NK-92 (cell line): Measurements from ENCODE around the gene LGALS9.
"Not testable (repeated sequence)": the region's sequence is repeated elsewhere in the genome, so short reads cannot be mapped to it uniquely, and the experiment has no call there.

Experiments used
- DNase-seq: peaks from one replicate; lab custom pipeline; 2025; ENCODE audit not compliant: unreplicated experiment; lab: John Stamatoyannopoulos, UW

Gene LGALS9

GRCh38 chr17:27670791-27671590 lies 40.0 kb downstream of the LGALS9 start:
- DNase-seq = no peak

DNA sequence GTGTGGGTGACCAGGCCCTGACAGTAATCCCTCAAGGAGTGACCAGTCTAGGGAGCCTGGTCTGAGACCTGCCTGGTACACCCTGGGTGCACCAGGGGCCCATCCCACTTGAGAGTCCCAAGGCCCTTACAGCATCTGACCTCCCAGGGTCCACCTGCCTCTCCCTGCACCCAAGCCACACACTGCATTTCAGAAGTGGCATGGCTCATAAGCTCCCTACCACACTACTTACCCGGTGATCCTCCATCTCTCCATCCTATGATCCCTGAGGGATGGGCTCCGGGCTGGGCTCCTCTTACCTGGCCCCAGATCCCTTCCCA lies 40.6 kb downstream of the LGALS9 start:
- DNase-seq = no peak

DNA sequence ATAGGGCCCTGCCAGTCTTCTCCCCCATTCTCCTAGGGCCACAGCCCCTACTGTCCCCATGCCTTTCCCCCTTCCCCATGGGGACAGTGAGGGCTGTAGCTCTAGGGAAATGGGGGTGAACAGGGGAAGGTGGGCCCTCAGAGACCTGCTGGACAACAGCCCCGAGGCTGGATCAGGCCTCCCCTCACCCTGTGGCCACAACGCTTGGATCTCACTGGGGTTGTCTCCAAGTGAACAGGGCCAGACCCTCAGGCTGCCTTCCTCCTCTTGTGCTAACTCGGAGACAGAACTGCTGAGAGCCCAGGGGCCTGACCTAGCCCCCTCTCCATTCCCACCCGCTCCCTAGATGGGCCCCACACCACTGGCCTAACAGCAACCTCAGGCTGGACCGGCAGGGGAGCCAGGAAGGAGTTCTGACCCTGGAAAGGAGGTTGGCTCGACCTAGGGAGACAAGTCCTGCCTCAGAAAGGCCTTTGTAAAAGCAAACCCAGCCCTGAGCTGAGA lies 41.0 kb downstream of the LGALS9 start:
- DNase-seq = not testable (repeated sequence)

DNA sequence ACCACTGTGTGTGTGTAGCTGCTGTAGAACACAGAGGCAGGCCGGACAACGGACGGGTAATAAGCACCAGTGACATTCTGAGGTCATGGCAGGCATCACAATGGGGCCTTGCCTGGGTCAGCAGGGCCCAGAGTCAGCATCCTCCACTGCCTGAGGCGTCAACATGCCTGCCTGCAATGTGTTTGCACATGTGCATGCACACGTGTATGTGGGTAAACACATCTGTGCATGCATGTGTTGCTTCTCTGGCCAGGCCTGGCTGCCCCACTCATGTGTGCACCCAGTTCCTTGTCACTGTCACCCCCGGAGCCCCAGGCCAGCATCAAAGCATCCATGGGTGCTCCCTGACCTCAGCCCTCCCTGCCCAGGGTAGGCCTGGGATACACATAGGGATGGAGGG lies 43.3 kb downstream of the LGALS9 start:
- no peak for DNase-seq

GRCh38 chr17:27677191-27677590 lies 46.2 kb downstream of the LGALS9 start:
- no peak for DNase-seq

GRCh38 chr17:27686322-27686721 lies 55.3 kb downstream of the LGALS9 start:
- not testable (repeated sequence) for DNase-seq

DNA sequence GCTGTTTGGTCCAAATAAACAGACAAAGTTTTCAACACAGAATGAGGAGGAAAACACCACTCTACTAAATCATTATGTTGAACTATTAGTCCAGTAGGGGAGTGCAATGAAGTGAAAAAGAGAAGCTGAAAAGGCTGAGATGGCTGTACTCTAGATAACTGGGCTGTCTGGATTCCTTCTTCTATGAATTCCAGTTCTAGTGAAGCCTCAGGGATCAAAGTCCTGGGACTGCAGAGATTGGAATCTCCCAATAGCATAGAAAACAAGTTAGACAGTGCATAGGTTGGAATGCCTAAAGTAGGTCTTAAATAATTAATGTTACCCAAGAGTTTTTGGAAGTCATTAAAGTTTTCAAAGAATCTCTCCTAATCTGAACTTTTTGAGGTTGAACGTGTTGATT lies 59.9 kb downstream of the LGALS9 start:
- no peak for DNase-seq

DNA sequence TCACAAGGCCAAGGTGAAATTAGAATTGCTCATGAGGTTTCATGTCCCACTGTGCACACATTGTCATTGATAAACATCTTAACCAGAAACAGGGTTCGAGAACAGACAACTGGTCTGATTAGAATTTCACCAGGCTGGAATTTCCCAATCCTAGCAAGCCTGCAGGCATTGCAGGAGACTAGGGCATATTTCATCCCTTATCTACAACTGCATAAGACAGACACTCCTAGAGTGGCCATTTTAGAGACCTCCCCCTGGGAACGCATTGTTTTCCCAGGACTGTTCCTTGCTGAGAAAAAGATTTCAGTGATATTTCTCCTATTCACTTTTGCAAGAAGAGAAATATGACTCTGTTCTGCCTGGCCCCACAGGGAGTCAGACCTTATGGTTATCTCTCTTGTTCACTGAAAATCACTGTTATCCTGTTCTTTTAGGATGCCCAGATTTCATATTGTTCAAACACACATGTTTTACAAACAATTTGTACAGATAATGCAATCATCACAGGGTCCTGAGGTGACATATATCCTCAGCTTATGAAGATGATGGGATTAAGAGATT lies 64.3 kb downstream of the LGALS9 start:
- not testable (repeated sequence) for DNase-seq
